CD4-positive, alpha-beta T cell (primary cell): ENCODE data around the gene DYSF. TPM values are rescaled to one million over a fixed set of nuclear protein-coding genes. Genes with fewer than 3 reads are reported as not detected.

Source experiments
- ATAC-seq: fragments of 200-7000 bp; cut with Tn5 transposase; one replicate; pipeline ENCODE4 v1.10.0; 2022; ENCODE audit warnings: mild to moderate bottlenecking; ENCODE audit not compliant: poor library complexity
- CTCF ChIA-PET: fragments of 350-600 bp; sonication (Branson Sonifier 250); formaldehyde crosslinking; loops from one replicate; lab custom pipeline; 2021; ENCODE audit warnings: antibody characterized with exemption, inconsistent platforms; lab: Charles Lee
- POLR2A ChIA-PET: fragments of 350-600 bp; sonication (Branson Sonifier 250); formaldehyde crosslinking; loops from one replicate; lab custom pipeline; 2021; ENCODE audit warnings: antibody characterized with exemption, inconsistent platforms; lab: Charles Lee
- DNase-seq, 14 experiments: peaks; one replicate each; pipeline ENCODE4 v3.0.0-alpha.2; 2013 to 2020; ENCODE audit warnings: mixed read lengths in 2 of 14
- H3K27ac ChIP-seq, 2 donors: one replicate each; pipeline versions ENCODE4 v1.5.1 to v1.7.0; 2013; ENCODE audit warnings: low read length in 2 of 2, low read depth in 1 of 2, mild to moderate bottlenecking in 1 of 2
- H3K27me3 ChIP-seq, 2 experiments: 1 replicate in 1 of 2; 2 replicates in 1 of 2; pipeline versions ENCODE4 v1.6.1 to v1.7.0; 2013; ENCODE audit warnings: low read length in 2 of 2, control low read depth in 1 of 2, mild to moderate bottlenecking in 1 of 2, moderate library complexity in 1 of 2; ENCODE audit not compliant: insufficient read depth in 2 of 2, control insufficient read depth in 1 of 2
- H3K36me3 ChIP-seq: one replicate; pipeline ENCODE4 v1.6.1; 2013; ENCODE audit warnings: low read length, control low read depth; ENCODE audit not compliant: insufficient read depth
- H3K4me1 ChIP-seq: one replicate; pipeline ENCODE4 v1.6.1; 2013; ENCODE audit warnings: low read length, control low read depth; ENCODE audit not compliant: insufficient read depth
- H3K4me3 ChIP-seq: one replicate; pipeline ENCODE4 v1.5.1; 2013; ENCODE audit warnings: mild to moderate bottlenecking, low read length, moderate library complexity
- H3K9me3 ChIP-seq, 2 experiments: 1 replicate in 1 of 2; 2 replicates in 1 of 2; pipeline versions ENCODE4 v1.6.1 to v1.7.0; 2013; ENCODE audit warnings: low read length in 2 of 2, mild to moderate bottlenecking in 2 of 2, control low read depth in 1 of 2, moderate library complexity in 1 of 2; ENCODE audit not compliant: control insufficient read depth in 1 of 2, insufficient read depth in 1 of 2
- H3K27ac Mint-ChIP-seq: one replicate; pipeline ENCODE4 v1.8.0; 2020; ENCODE audit warnings: mixed read lengths
- H3K27me3 Mint-ChIP-seq: one replicate; pipeline ENCODE4 v1.8.0; 2021; ENCODE audit warnings: mixed read lengths
- H3K36me3 Mint-ChIP-seq: one replicate; pipeline ENCODE4 v1.8.0; 2021; ENCODE audit warnings: low read depth, mixed read lengths
- H3K4me1 Mint-ChIP-seq: one replicate; pipeline ENCODE4 v1.8.0; 2021; ENCODE audit warnings: low read depth, mixed read lengths
- H3K4me3 Mint-ChIP-seq: one replicate; pipeline ENCODE4 v1.8.0; 2020; ENCODE audit warnings: mild to moderate bottlenecking, mixed read lengths
- H3K9me3 Mint-ChIP-seq: one replicate; pipeline ENCODE4 v1.8.0; 2020; ENCODE audit warnings: mixed read lengths
- CTCF ChIP-seq: fragments of 200-600 bp; IDR thresholded peaks from one replicate; pipeline ENCODE4 v1.8.0; 2022; ENCODE audit warnings: antibody characterized with exemption, mild to moderate bottlenecking
- intact Hi-C, 2 experiments: fragments of 100-400 bp; cut with DNase I in 1 of 2; cut with micrococcal nuclease in 1 of 2; formaldehyde crosslinking; loops; one replicate each; pipeline versions ENCODE4 v1.15.1 to v1.9.0; 2023 to 2025; cut with DNase I, micrococcal nuclease
- total RNA-seq, 174 experiments: library from RNA in 2 of 174; stranded (reverse) in 2 of 174; gene quantifications; one replicate each; pipeline ENCODE4 v1.2.3 and lab custom pipeline; 2021 to 2026

The DYSF gene
- total RNA-seq, 2 experiments from 2014 or later: 0.27 to 0.31 TPM

GRCh38 chr2:71494091-71494490, 40.7 kb downstream of the DYSF start:
- POLR2A ChIA-PET: no interaction called here
- intact Hi-C loops: no loop called here

GRCh38 chr2:71494523-71495155, 41.3 kb downstream of the DYSF start:
- Histone ChIP-seq H3K27me3 (peaks cover 0 to 5% of the 10 kb centered on the region in 2 experiments), H3K4me3 (no peak overlapping the region), H3K9me3 (peaks cover 0 to 5% of the 10 kb centered on the region in 2 experiments), H3K36me3 (no peaks in the 10 kb centered on the region), H3K27ac (no peak overlapping the region), H3K4me1 (no peaks in the 10 kb centered on the region)
- DNase-seq (no peak), ATAC-seq (no peak)
- Mint-ChIP-seq H3K4me3 (no peak overlapping the region), H3K9me3 (no peaks in the 10 kb centered on the region), H3K27me3 (peaks cover 8% of the 10 kb centered on the region), H3K4me1 (no peaks in the 10 kb centered on the region), H3K36me3 (no peaks in the 10 kb centered on the region), H3K27ac (no peak overlapping the region)
- ChIA-PET POLR2A (no interaction called here), CTCF (interaction anchor here (1.1 kb wide), 1 partner anchor 15 kb away, joined by 4 read pairs; no protein-coding TSS in a partner anchor)
- TF ChIP-seq CTCF: no peak
- intact Hi-C loops: no loop called here

More at GRCh38 chr2:71494091-71494490, 40.7 kb downstream of the DYSF start:
- no peak for DNase-seq
- H3K9me3 ChIP-seq: peaks cover 0 to 5% of the 10 kb centered on the region in 2 experiments
- H3K27me3 Mint-ChIP-seq: peaks cover 12% of the 10 kb centered on the region
- H3K9me3 Mint-ChIP-seq: no peaks in the 10 kb centered on the region
- H3K36me3 Mint-ChIP-seq: no peaks in the 10 kb centered on the region
- H3K4me3 Mint-ChIP-seq: no peak overlapping the region
- no peak overlapping the region for H3K27ac Mint-ChIP-seq
- ATAC-seq: no peak
- H3K4me1 Mint-ChIP-seq: no peaks in the 10 kb centered on the region
- H3K4me3 ChIP-seq: no peak overlapping the region
- CTCF ChIA-PET: interaction anchor here (1.1 kb wide), 1 partner anchor 16 kb away, joined by 4 read pairs; no protein-coding TSS in a partner anchor
- peaks cover 0 to 5% of the 10 kb centered on the region in 2 experiments for H3K27me3 ChIP-seq
- no peak for TF ChIP-seq CTCF
- no peaks in the 10 kb centered on the region for H3K36me3 ChIP-seq
- no peak overlapping the region for H3K27ac ChIP-seq
- no peaks in the 10 kb centered on the region for H3K4me1 ChIP-seq

GRCh38 chr2:71496156-71496770, 42.9 kb downstream of the DYSF start:
- no peaks in the 10 kb centered on the region for H3K9me3 Mint-ChIP-seq
- TF ChIP-seq CTCF: no peak
- CTCF ChIA-PET: no interaction called here

More at GRCh38 chr2:71496156-71496770, 42.9 kb downstream of the DYSF start:
- no peak overlapping the region for H3K4me3 ChIP-seq
- POLR2A ChIA-PET: no interaction called here
- no peak overlapping the region for H3K4me3 Mint-ChIP-seq
- peak in 1 of 14 experiments; percentile 2 for DNase-seq
- no peaks in the 10 kb centered on the region for H3K4me1 Mint-ChIP-seq
- no peak overlapping the region for H3K27ac Mint-ChIP-seq
- intact Hi-C loops: no loop called here
- no peak for ATAC-seq
- H3K9me3 ChIP-seq: peaks cover 0 to 5% of the 10 kb centered on the region in 2 experiments
- no peak overlapping the region for H3K27ac ChIP-seq
- H3K4me1 ChIP-seq: no peaks in the 10 kb centered on the region
- H3K36me3 Mint-ChIP-seq: no peaks in the 10 kb centered on the region
- H3K27me3 ChIP-seq: peaks cover 0 to 5% of the 10 kb centered on the region in 2 experiments
- H3K27me3 Mint-ChIP-seq: peaks cover 4% of the 10 kb centered on the region
- no peaks in the 10 kb centered on the region for H3K36me3 ChIP-seq
